H9 (cell line): ENCODE data around the gene MYO5C. TPM values are rescaled to one million over a fixed set of nuclear protein-coding genes. Genes with fewer than 3 reads are reported as not detected.

Experiments used
- DNase-seq: peaks from one replicate; pipeline ENCODE4 v3.0.0-alpha.2; 2017
- H2AFZ ChIP-seq: one replicate; pipeline ENCODE4 v1.6.1; 2013; ENCODE audit warnings: mild to moderate bottlenecking, low read length, control low read depth, moderate library complexity
- H2AK5ac ChIP-seq: 2 replicates; pipeline ENCODE4 v1.6.1; 2013; ENCODE audit warnings: low read length, control low read depth, mixed read lengths; ENCODE audit not compliant: insufficient read length
- H2BK120ac ChIP-seq: one replicate; pipeline ENCODE4 v1.6.1; 2013; ENCODE audit warnings: low read depth, mild to moderate bottlenecking, low read length, control low read depth, inconsistent platforms; ENCODE audit not compliant: poor library complexity, severe bottlenecking
- H2BK12ac ChIP-seq: 2 replicates; pipeline ENCODE4 v1.6.1; 2013; ENCODE audit warnings: low read length, control low read depth, mixed read lengths, low read depth; ENCODE audit not compliant: insufficient read length
- H2BK15ac ChIP-seq: 2 replicates; pipeline ENCODE4 v1.6.1; 2013; ENCODE audit warnings: low read depth, low read length, control low read depth
- H2BK20ac ChIP-seq: one replicate; pipeline ENCODE4 v1.6.1; 2013; ENCODE audit warnings: low read depth, mild to moderate bottlenecking, low read length, control low read depth, inconsistent platforms; ENCODE audit not compliant: poor library complexity, severe bottlenecking
- H2BK5ac ChIP-seq: 2 replicates; pipeline ENCODE4 v1.6.1; 2013; ENCODE audit warnings: low read length, control low read depth, mixed read lengths; ENCODE audit not compliant: insufficient read length
- H3K14ac ChIP-seq: 2 replicates; pipeline ENCODE4 v1.6.1; 2013; ENCODE audit warnings: low read length, control low read depth; ENCODE audit not compliant: insufficient read depth
- H3K18ac ChIP-seq: 2 replicates; pipeline ENCODE4 v1.6.1; 2013; ENCODE audit warnings: low read depth, mild to moderate bottlenecking, mixed read lengths, low read length, control low read depth; ENCODE audit not compliant: insufficient read length
- H3K23ac ChIP-seq: 2 replicates; pipeline ENCODE4 v1.6.1; 2013; ENCODE audit warnings: low read length, control low read depth, mixed read lengths, low read depth; ENCODE audit not compliant: insufficient read length
- H3K23me2 ChIP-seq: 2 replicates; pipeline ENCODE4 v1.6.1; 2013; ENCODE audit warnings: low read depth, mild to moderate bottlenecking, mixed read lengths, low read length, control low read depth; ENCODE audit not compliant: insufficient read length, poor library complexity, severe bottlenecking
- H3K27ac ChIP-seq: 2 replicates; pipeline ENCODE4 v1.5.1; 2013; ENCODE audit warnings: low read length, control low read depth, mixed read lengths, low read depth; ENCODE audit not compliant: insufficient read length
- H3K27me3 ChIP-seq: 2 replicates; pipeline ENCODE4 v1.6.1; 2013; ENCODE audit warnings: low read length, control low read depth, inconsistent platforms; ENCODE audit not compliant: insufficient read depth
- H3K4ac ChIP-seq: 2 replicates; pipeline ENCODE4 v1.6.1; 2013; ENCODE audit warnings: low read depth, mild to moderate bottlenecking, control low read depth, inconsistent platforms, low read length, moderate library complexity
- H3K4me1 ChIP-seq: 2 replicates; pipeline ENCODE4 v1.6.1; 2013; ENCODE audit warnings: low read length, control low read depth, inconsistent platforms; ENCODE audit not compliant: insufficient read depth
- H3K4me2 ChIP-seq: 2 replicates; pipeline ENCODE4 v1.6.1; 2013; ENCODE audit warnings: low read length, control low read depth, mixed read lengths; ENCODE audit not compliant: insufficient read length, insufficient read depth
- H3K56ac ChIP-seq: 2 replicates; pipeline ENCODE4 v1.6.1; 2013; ENCODE audit warnings: low read depth, mild to moderate bottlenecking, mixed read lengths, low read length, control low read depth; ENCODE audit not compliant: insufficient read length
- H3K79me1 ChIP-seq: 2 replicates; pipeline ENCODE4 v1.6.1; 2013; ENCODE audit warnings: low read depth, mild to moderate bottlenecking, moderate library complexity, low read length, control low read depth, inconsistent platforms; ENCODE audit not compliant: insufficient read depth, poor library complexity, severe bottlenecking
- H3K79me2 ChIP-seq: 2 replicates; pipeline ENCODE4 v1.6.1; 2013; ENCODE audit warnings: low read length, control low read depth, inconsistent platforms; ENCODE audit not compliant: insufficient read depth
- H3K9ac ChIP-seq: 2 replicates; pipeline ENCODE4 v1.6.1; 2013; ENCODE audit warnings: low read length, control low read depth, mixed read lengths; ENCODE audit not compliant: insufficient read length; ENCODE audit errors: extremely low read depth
- H3K9me3 ChIP-seq: one replicate; pipeline ENCODE4 v1.6.1; 2013; ENCODE audit warnings: low read depth, low read length, inconsistent platforms; ENCODE audit not compliant: control insufficient read depth
- H3T11ph ChIP-seq: one replicate; pipeline ENCODE4 v1.6.1; 2013; ENCODE audit warnings: mild to moderate bottlenecking, low read length, control low read depth, inconsistent platforms
- H4K20me1 ChIP-seq: one replicate; pipeline ENCODE4 v1.6.1; 2013; ENCODE audit not compliant: control insufficient read depth, insufficient read length, insufficient read depth
- H4K5ac ChIP-seq: 2 replicates; pipeline ENCODE4 v1.6.1; 2013; ENCODE audit warnings: low read depth, mild to moderate bottlenecking, mixed read lengths, low read length, control low read depth; ENCODE audit not compliant: insufficient read length
- H4K8ac ChIP-seq: replicated peaks from 2 replicates; pipeline ENCODE4 v1.6.1; 2013; ENCODE audit warnings: low read length, control low read depth, mixed read lengths, low read depth; ENCODE audit not compliant: insufficient read length
- H4K91ac ChIP-seq: 2 replicates; pipeline ENCODE4 v1.6.1; 2013; ENCODE audit warnings: low read depth, mild to moderate bottlenecking, moderate library complexity, mixed read lengths, low read length, control low read depth; ENCODE audit not compliant: insufficient read length
- H3K27ac Mint-ChIP-seq, 3 experiments: 2 replicates in 2 of 3; 3 replicates in 1 of 3; pipeline ENCODE4 v1.8.0; 2020 to 2021; ENCODE audit warnings: mixed read lengths in 3 of 3, mild to moderate bottlenecking in 1 of 3, moderate library complexity in 1 of 3
- H3K27me3 Mint-ChIP-seq: 2 replicates; pipeline ENCODE4 v1.8.0; 2021; ENCODE audit warnings: low read depth, mild to moderate bottlenecking, moderate library complexity, mixed read lengths
- H3K36me3 Mint-ChIP-seq, 3 experiments: 2 replicates in 2 of 3; 3 replicates in 1 of 3; pipeline ENCODE4 v1.8.0; 2020 to 2021; ENCODE audit warnings: low read depth in 3 of 3, mixed read lengths in 3 of 3; ENCODE audit not compliant: insufficient read depth in 1 of 3
- H3K4me1 Mint-ChIP-seq, 2 experiments: 2 replicates each; pipeline ENCODE4 v1.8.0; 2020; ENCODE audit warnings: mixed read lengths in 2 of 2
- H3K4me3 Mint-ChIP-seq, 2 experiments: 2 replicates in 1 of 2; 3 replicates in 1 of 2; pipeline ENCODE4 v1.8.0; 2020 to 2021; ENCODE audit warnings: mild to moderate bottlenecking in 2 of 2, mixed read lengths in 2 of 2, moderate library complexity in 1 of 2
- H3K9me3 Mint-ChIP-seq, 2 experiments: 2 replicates in 1 of 2; 3 replicates in 1 of 2; pipeline ENCODE4 v1.8.0; 2020; ENCODE audit warnings: mild to moderate bottlenecking in 2 of 2, mixed read lengths in 2 of 2, moderate library complexity in 1 of 2
- CTCF ChIP-seq: fragments of 200-600 bp; sonication (generic); conservative IDR thresholded peaks from 3 replicates; pipeline ENCODE4 v1.8.0; 2021; ENCODE audit warnings: antibody characterized with exemption, mild to moderate bottlenecking
- WGBS: extraction: QIAGEN DNeasy Blood & Tissue Kit; methylation state at CpG from one replicate; pipeline ENCODE4 v1.1.7; 2013; ENCODE audit warnings: missing lambda C conversion rate, low lambda C conversion rate, mixed read lengths; ENCODE audit not compliant: insufficient read length; ENCODE audit errors: extremely low coverage; 5-methylcytosine and 5-hydroxymethylcytosine counted together
- total RNA-seq: library from RNA; stranded (reverse); gene quantifications from 2 replicates; pipeline ENCODE4 v1.2.1, GENCODE V29; 2021

Gene MYO5C
- total RNA-seq, 1 experiment from 2014 or later = 22.2 TPM

- H2BK120ac ChIP-seq = peak overlapping the region; percentile 80
- no peak overlapping the region for H3T11ph ChIP-seq
- no peaks in the 10 kb centered on the region for H3K79me2 ChIP-seq
- H3K4me1 ChIP-seq = no peaks in the 10 kb centered on the region
- H3K14ac ChIP-seq = no peak overlapping the region
- DNase-seq = no peak
- WGBS = no CpG with 5 or more reads among the region's 8 CpGs
- Mint-ChIP-seq H3K4me1 (peaks cover 2 to 8% of the 10 kb centered on the region in 2 experiments; a peak in 3 of 4 replicates), H3K27me3 (no peaks in the 10 kb centered on the region), H3K27ac (peak overlapping the region in 1 of 3 experiments; percentile 49; a peak in 1 of 7 replicates), H3K36me3 (no peaks in the 10 kb centered on the region), H3K9me3 (peaks cover 0 to 2% of the 10 kb centered on the region in 2 experiments; a peak in 1 of 5 replicates), H3K4me3 (no peak overlapping the region)
- H3K9ac ChIP-seq = no peak overlapping the region
- no peak overlapping the region for H2BK20ac ChIP-seq
- no peak overlapping the region for H3K56ac ChIP-seq
- no peak overlapping the region for H2BK15ac ChIP-seq
- no peak overlapping the region for H3K4me2 ChIP-seq
- H4K20me1 ChIP-seq = no peaks in the 10 kb centered on the region
- no peak overlapping the region for H2AFZ ChIP-seq
- H3K18ac ChIP-seq = no peak overlapping the region
- no peak overlapping the region for H3K27ac ChIP-seq
- H4K91ac ChIP-seq = no peak overlapping the region
- no peaks in the 10 kb centered on the region for H3K23me2 ChIP-seq
- no peak overlapping the region for H3K4ac ChIP-seq
- H2BK12ac ChIP-seq = no peak overlapping the region
- no peak overlapping the region for H2BK5ac ChIP-seq
- peak overlapping the region; percentile 89 for H4K8ac ChIP-seq
- H3K79me1 ChIP-seq = no peaks in the 10 kb centered on the region
- H2AK5ac ChIP-seq = no peak overlapping the region
- no peak overlapping the region for H4K5ac ChIP-seq
- H3K23ac ChIP-seq = no peak overlapping the region
- H3K27me3 ChIP-seq = no peaks in the 10 kb centered on the region
- H3K9me3 ChIP-seq = no peaks in the 10 kb centered on the region
- TF ChIP-seq CTCF = no peak
Observed at GRCh38 chr15:52308446-52309153, 13.0 kb upstream of the MYO5C start.
